Stimulated activated CD8-positive, alpha-beta memory T cell treated with anti-CD3 and anti-CD28 coated beads, Interleukin-2, amount 100 ng/mL, for 1 hour (primary cell): ENCODE data around the gene MESP2.

Experiments used
- DNase-seq, 2 donors: peaks; one replicate each; pipeline ENCODE4 v3.0.0-alpha.2; 2020; ENCODE audit warnings: low read depth in 2 of 2

Gene MESP2

DNA sequence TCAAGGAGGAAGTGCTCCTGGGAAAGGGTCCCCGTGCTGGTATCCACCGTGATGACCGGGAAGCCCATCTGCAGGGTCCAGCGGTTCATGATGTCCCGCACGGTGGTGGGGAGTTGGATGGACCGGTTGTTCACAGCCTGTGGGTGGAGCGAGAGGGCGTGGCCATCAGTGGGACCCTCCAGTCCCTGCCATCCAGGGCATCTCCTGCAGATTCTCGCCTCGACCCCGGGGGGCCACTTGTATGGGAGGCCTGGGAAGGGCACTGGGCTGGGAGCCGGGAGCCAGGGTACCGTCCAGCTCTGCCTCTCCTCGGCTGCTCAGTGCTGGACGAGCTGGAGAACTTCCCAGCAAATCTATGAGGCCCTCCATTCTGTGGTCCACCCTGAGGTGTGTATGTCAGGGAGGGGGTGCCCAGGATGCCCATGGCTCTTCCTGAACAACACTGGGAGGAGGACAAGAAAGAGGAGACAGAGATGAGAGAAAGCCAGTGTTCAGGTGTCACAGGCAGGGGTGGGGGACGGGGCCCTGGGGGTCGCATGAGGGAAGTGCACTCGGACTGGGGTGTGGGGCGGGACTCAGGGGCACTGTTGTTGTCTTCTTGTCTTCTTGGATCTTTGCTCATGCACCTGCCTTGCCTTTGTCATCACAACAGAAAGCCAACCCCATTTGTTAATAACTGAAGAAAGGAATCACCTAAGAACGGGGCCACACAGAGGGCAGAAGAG is 25.5 kb downstream of the MESP2 start:
- no peak for DNase-seq

DNA sequence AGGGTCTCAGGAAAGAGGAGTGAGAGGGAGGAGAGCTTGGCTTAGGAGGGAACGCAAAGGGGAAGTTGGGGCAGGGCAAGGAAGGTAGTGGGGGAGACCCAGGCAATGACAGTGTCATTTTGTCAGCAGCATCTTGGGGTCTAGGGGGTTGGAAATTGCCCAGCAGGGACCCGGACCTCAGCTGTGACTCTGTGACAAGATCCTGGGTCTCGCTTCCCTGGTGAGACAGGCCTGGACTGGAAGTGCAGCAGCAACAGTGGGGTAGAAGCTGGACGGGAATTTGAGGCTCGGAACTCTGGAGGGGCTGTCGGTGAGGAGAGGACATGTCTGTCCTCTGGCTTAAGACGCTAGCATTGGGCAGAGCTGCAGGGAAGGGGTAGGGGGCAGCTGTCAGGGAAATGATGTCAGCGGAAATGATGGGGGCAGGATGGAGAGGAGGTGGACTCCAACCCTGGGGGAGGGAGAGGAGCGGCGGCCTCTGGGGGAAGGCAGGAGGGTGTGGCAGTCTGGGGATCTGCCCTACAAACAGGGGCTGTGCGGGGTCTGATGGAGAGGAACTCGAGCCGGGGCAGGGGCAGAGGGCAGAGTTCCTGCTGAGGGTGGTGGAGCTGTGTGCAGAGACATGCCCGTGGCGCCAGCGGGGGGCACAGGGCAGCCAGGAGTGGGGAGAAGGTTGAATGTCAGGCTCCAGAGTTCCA is 26.2 kb downstream of the MESP2 start:
- no peak for DNase-seq

GRCh38 chr15:89802986-89803824 is 27.1 kb downstream of the MESP2 start:
- DNase-seq: no peak

- no peak for DNase-seq
Observed at GRCh38 chr15:89803941-89804800, 28.0 kb downstream of the MESP2 start.

DNA sequence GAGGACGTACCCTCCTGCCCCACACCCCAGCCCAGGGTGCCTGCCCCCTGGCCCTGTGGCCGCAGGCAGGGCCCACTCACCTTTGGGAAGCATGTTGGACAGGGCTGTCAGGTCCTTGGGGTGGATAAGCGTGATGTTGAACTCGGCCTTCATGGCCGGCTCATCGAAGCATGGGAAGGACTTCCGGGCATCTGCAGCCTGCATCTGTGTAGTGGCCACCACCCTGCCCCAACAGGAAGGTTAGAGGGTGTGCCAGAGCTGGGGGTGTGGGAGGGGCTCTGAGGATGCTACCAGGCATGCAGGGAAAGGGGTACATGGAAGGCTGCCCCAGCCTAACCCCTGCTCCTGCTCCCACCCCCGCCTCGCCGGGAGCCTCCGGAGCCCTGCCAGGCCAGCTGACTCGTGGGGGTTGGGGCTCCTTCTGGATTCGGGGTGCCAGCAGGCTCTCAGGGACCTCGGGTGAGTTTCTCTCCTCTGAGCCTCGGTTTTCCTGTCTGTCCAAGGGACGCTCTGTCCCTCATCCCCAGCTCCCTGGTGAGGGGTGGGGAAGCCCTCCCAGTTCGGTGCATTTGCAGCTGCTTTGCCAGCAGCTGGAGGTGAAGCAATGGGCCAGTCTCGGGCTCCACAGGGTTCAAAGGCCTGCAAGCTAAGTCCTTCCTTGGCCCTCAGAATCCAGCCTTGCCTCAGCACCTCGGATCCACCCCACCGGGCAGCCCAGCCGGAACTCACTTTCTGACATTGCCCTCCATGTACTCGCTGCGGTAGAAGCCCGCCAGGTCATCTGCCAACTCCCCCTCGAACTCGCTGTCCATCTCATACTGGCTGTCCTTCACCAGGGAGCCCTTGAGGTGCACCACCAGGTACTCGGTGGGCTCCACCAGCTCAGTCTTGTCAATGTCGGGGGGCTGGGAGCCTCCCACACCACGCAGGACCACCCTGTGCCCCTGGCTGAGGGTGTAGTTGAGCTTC is 29.4 kb downstream of the MESP2 start:
- no peak for DNase-seq

DNA sequence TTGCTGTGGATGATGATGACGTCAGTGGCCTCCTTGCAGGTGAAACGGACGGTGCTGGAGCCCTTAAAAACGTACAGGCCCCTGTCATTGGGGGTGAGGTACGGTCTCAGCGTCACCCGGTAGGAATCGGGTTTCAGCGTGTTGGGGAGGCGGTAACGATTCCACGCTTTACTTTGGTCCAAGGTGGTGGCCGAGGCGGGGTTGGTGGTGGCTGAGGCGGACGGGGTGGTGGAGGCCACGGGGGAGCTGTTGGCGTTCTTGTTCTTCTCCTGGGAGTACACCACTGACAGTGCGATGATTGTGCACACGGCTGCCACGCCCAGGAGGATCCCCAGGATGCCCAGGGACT is 30.1 kb downstream of the MESP2 start:
- DNase-seq: no peak

- no peak for DNase-seq
Observed at GRCh38 chr15:89806559-89807550, 30.7 kb downstream of the MESP2 start.

- DNase-seq: no peak
Observed at GRCh38 chr15:89807689-89808088, 31.6 kb downstream of the MESP2 start.

DNA sequence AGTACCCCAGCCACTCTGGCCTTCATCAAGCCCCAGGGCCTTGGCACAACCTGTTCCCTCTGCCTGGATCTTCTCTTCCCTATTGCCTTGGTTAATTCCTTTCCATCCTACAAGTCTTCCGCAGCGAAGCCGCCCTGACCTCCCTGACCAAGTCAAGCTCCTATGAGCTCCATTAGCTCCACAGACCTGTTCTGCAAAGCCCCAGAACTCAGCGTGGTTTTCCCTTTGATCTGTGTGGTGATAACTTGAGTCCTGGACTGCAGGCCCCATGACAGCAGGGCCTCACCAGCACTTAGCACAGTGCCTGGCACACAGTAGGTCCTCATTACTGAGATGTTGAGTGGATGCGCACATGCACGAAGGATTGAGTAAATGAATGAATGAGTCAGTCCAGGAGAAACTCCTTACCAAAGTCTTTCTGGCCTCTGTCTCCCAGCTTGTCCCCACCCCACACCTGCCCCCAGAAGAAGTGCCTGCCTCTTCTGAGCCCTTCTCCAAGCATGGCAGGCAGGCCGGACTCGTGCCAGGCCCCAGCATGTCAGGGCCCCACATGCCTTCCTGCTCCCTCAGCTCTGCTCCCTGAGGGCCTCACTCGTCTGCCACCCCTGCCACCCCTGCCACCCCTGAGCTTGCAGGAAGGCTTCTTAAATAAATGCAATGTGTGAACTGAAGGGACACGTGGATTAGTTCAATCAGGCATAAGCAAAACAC is 32.2 kb downstream of the MESP2 start:
- no peak for DNase-seq

- DNase-seq: no peak
Observed at GRCh38 chr15:89809093-89809786, 33.1 kb downstream of the MESP2 start.

GRCh38 chr15:89809787-89810148 is 33.6 kb downstream of the MESP2 start:
- no peak for DNase-seq

GRCh38 chr15:89810837-89811236 is 34.7 kb downstream of the MESP2 start:
- no peak for DNase-seq

- no peak for DNase-seq
Observed at GRCh38 chr15:89812011-89812846, 36.1 kb downstream of the MESP2 start.

- no peak for DNase-seq
Observed at GRCh38 chr15:89812847-89813320, 36.8 kb downstream of the MESP2 start.

DNA sequence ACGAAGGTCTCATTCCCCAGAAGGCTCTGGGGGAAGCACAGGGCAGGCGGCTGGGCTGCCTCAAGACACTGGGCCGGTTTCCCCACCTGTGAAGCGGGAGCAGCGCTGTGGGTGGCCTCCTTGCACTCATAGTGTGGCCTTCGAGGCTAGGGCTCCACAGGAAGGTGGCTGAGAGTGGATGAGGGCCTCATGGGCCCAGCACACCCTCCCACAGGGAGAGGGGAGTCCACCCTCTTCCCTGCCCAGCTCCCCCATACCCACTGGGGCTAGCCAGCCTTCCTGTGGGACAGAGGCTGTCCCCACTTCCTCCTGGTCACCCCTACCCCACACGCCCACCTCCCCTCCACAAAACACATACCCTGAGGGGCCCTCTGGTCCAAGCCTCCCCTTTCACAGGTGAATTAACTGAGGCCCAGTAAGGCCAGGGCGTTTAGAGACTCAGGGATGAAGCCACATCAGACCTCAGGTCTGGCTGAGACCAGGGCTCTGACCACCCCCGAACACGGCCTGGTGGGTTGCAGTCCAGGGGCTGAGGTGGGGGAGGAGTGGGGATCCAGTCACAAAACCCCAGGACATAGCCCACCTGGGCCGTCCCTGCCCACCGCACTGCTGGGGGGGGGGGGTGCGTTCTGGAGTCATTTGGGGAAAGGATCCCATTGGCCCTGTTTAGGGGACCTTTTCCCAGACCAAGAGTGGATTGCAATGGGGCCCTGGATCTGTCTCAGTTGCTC is 37.4 kb downstream of the MESP2 start:
- DNase-seq: no peak

GRCh38 chr15:89814112-89814742 is 38.1 kb downstream of the MESP2 start:
- DNase-seq: no peak
